ENCODE data around the gene CLSTN1. TPM values are rescaled to one million over a fixed set of nuclear protein-coding genes. Genes with fewer than 3 reads are reported as not detected.

CLSTN1 gene
- total RNA-seq, 1 donor from 2014 or later: 75.4 TPM

DNA sequence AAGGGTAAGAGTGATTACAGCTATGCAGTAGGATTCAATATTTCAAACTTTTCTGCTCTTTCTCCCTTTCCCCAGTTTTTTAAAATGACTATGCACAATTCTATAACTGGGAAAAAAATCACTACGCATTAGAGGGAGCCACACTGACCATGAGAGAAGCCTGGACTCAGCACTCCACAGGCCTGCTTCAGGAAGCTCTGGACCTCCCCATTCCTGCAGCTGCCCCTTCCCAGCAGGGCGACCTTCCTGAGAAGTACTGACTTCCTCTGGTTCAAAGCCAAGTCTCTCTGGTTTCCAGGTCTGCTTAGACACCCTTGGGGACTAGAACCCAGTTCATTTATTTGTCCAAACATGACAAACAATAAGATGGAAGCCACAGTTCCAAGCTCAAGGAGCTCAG is 42.0 kb upstream of the CLSTN1 start:
- Histone ChIP-seq H4K20me1 (ENCODE audit: low read depth) (peaks cover 9% of the 10 kb centered on the region), H3K36me3 (no peaks in the 10 kb centered on the region), H3K9me3 (ENCODE audit: low read depth) (no peaks in the 10 kb centered on the region), H3K9ac (no peak overlapping the region), H3K79me2 (ENCODE audit: low read depth) (no peaks in the 10 kb centered on the region), H3F3A (ENCODE audit: low read depth) (peaks cover 10% of the 10 kb centered on the region), H3K27me3 (no peaks in the 10 kb centered on the region), H3K4me3 (no peak overlapping the region), H3K4me2 (no peak overlapping the region), H3K4me1 (no peaks in the 10 kb centered on the region), H2AFZ (replicated peaks) (no peak overlapping the region), H3K27ac (no peak overlapping the region)
- no peaks in the 10 kb centered on the region for H3K36me3 Mint-ChIP-seq
- peaks cover 2% of the 10 kb centered on the region for H3K27me3 Mint-ChIP-seq (ENCODE audit: insufficient read depth, low read depth)
- H3K9me3 Mint-ChIP-seq: no peaks in the 10 kb centered on the region
- H3K27ac Mint-ChIP-seq: peak overlapping the region; percentile 60
- DNase-seq (ENCODE audit: low spot score): no peak
- TF ChIP-seq, protein P1, sequence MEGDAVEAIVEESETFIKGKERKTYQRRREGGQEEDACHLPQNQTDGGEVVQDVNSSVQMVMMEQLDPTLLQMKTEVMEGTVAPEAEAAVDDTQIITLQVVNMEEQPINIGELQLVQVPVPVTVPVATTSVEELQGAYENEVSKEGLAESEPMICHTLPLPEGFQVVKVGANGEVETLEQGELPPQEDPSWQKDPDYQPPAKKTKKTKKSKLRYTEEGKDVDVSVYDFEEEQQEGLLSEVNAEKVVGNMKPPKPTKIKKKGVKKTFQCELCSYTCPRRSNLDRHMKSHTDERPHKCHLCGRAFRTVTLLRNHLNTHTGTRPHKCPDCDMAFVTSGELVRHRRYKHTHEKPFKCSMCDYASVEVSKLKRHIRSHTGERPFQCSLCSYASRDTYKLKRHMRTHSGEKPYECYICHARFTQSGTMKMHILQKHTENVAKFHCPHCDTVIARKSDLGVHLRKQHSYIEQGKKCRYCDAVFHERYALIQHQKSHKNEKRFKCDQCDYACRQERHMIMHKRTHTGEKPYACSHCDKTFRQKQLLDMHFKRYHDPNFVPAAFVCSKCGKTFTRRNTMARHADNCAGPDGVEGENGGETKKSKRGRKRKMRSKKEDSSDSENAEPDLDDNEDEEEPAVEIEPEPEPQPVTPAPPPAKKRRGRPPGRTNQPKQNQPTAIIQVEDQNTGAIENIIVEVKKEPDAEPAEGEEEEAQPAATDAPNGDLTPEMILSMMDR (IDR thresholded peaks at IDR 0.05): no peak
- TF ChIP-seq EZH2phosphoT487 (IDR thresholded peaks at IDR 0.05): no peak
- no peak for TF ChIP-seq EZH2 (IDR thresholded peaks at IDR 0.05)
- peaks cover 18% of the 10 kb centered on the region for H3K4me1 Mint-ChIP-seq
- H3K4me3 Mint-ChIP-seq: no peak overlapping the region

DNA sequence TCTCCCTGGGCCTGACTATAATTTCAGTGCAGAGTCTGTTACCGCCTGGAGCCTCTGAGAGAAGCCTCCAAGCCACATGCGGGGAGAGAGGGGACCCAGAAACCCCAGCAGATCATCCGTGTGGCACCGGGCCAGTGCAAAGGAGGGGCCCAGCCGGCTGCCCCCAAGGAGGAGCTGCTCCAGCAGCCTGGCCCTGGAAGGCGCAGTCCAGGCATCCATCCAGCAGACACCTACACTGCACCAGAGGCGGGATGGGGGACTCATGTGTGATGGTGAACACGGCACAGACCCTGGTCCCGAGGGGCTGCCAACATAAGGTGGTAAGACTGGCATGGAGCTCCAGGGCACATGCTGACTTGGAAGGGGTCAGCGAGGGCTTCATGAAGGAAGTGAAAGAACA is 39.6 kb upstream of the CLSTN1 start:
- H3K79me2 ChIP-seq (ENCODE audit: low read depth): no peaks in the 10 kb centered on the region
- Mint-ChIP-seq H3K27me3 (ENCODE audit: insufficient read depth, low read depth) (peaks cover 2% of the 10 kb centered on the region), H3K36me3 (peaks cover 4% of the 10 kb centered on the region), H3K4me3 (no peak overlapping the region), H3K27ac (peak overlapping the region; percentile 65), H3K4me1 (peaks cover 30% of the 10 kb centered on the region), H3K9me3 (no peaks in the 10 kb centered on the region)
- no peak overlapping the region for H3K4me2 ChIP-seq
- TF ChIP-seq EZH2 (IDR thresholded peaks at IDR 0.05) (no peak), EZH2phosphoT487 (IDR thresholded peaks at IDR 0.05) (no peak)
- TF ChIP-seq, protein P1 (IDR thresholded peaks at IDR 0.05): no peak
- DNase-seq (ENCODE audit: low spot score): no peak
- no peak overlapping the region for H2AFZ ChIP-seq (replicated peaks)
- H3K9ac ChIP-seq: no peak overlapping the region
- H4K20me1 ChIP-seq (ENCODE audit: low read depth): peaks cover 9% of the 10 kb centered on the region
- H3K9me3 ChIP-seq (ENCODE audit: low read depth): no peaks in the 10 kb centered on the region
- peaks cover 16% of the 10 kb centered on the region for H3F3A ChIP-seq (ENCODE audit: low read depth)
- H3K27ac ChIP-seq: no peak overlapping the region
- H3K4me3 ChIP-seq: no peak overlapping the region
- H3K27me3 ChIP-seq: no peaks in the 10 kb centered on the region
- no peaks in the 10 kb centered on the region for H3K36me3 ChIP-seq
- H3K4me1 ChIP-seq: peaks cover 14% of the 10 kb centered on the region

DNA sequence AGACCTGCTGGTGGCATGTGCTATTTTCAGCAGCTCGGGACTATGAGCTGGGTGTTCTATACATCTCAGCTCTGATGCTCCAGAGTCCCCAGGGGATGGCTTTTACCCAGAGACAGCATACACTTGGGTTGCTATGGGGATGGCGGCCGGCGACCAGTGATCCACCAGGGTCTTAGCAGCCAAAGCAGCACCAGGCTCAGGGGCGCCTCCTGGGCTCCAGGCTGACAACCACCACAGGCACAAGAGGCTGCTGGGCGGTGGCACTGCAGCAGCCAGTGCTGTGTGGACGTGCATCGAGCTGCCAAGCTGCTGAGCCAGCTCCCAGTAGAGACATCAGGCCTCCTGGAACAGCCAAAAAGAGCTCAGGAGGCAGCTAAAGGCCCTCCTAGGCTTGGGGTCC is 37.6 kb upstream of the CLSTN1 start:
- Histone ChIP-seq H3K4me2 (no peak overlapping the region), H3K9me3 (ENCODE audit: low read depth) (no peaks in the 10 kb centered on the region), H3F3A (ENCODE audit: low read depth) (peaks cover 7% of the 10 kb centered on the region), H2AFZ (replicated peaks) (no peak overlapping the region), H3K27ac (no peak overlapping the region), H3K27me3 (no peaks in the 10 kb centered on the region), H3K36me3 (no peaks in the 10 kb centered on the region), H3K9ac (no peak overlapping the region), H4K20me1 (ENCODE audit: low read depth) (peaks cover 6% of the 10 kb centered on the region), H3K79me2 (ENCODE audit: low read depth) (no peaks in the 10 kb centered on the region), H3K4me3 (no peak overlapping the region), H3K4me1 (peaks cover 14% of the 10 kb centered on the region)
- no peak for TF ChIP-seq EZH2phosphoT487 (IDR thresholded peaks at IDR 0.05)
- TF ChIP-seq, protein P1 (IDR thresholded peaks at IDR 0.05): peak; percentile 22
- no peak for TF ChIP-seq EZH2 (IDR thresholded peaks at IDR 0.05)
- peak; percentile 35 for DNase-seq (ENCODE audit: low spot score)
- peaks cover 12% of the 10 kb centered on the region for H3K36me3 Mint-ChIP-seq
- no peaks in the 10 kb centered on the region for H3K9me3 Mint-ChIP-seq
- peaks cover 2% of the 10 kb centered on the region for H3K27me3 Mint-ChIP-seq (ENCODE audit: insufficient read depth, low read depth)
- peaks cover 30% of the 10 kb centered on the region for H3K4me1 Mint-ChIP-seq
- no peak overlapping the region for H3K27ac Mint-ChIP-seq
- no peak overlapping the region for H3K4me3 Mint-ChIP-seq

Data from neural progenitor cell (in vitro differentiated cells).